GM12878 (cell line): ENCODE results near the gene TIGD1. TPM values are rescaled to one million over a fixed set of nuclear protein-coding genes. Genes with fewer than 3 reads are reported as not detected.

Experiments used
- ATAC-seq: fragments of 200-7000 bp; cut with Tn5 transposase; 3 replicates; pipeline ENCODE4 v1.9.1; 2020; ENCODE audit warnings: mild to moderate bottlenecking, moderate library complexity
- BruUV-seq: library from RNA; stranded (reverse); fragments of 400-500 nt; replicated peaks from 2 replicates; lab custom pipeline; 2021; lab: Mats Ljungman, UMichigan
- CTCF ChIA-PET: fragments of 300-600 bp; sonication (Branson Sonifier 250); formaldehyde crosslinking; extraction: SDS; loops from one replicate; lab custom pipeline; 2021; ENCODE audit warnings: inconsistent platforms; lab: Yijun Ruan, JAX
- POLR2A ChIA-PET: fragments of 350-600 bp; formaldehyde crosslinking; extraction: SDS; loops from one replicate; lab custom pipeline; 2021; ENCODE audit warnings: inconsistent platforms; lab: Charles Lee
- RAD21 ChIA-PET: fragments of 300-600 bp; sonication (Branson Sonifier 250); formaldehyde crosslinking; loops from one replicate; lab custom pipeline; 2023; ENCODE audit warnings: antibody characterized with exemption; ENCODE audit not compliant: unreplicated experiment; lab: Charles Lee
- SMC1A ChIA-PET: fragments of 300-600 bp; sonication (Branson Sonifier 250); formaldehyde crosslinking; loops from one replicate; lab custom pipeline; 2023; ENCODE audit not compliant: unreplicated experiment, uncharacterized antibody; lab: Charles Lee
- DNase-seq: peaks from one replicate; pipeline ENCODE4 v3.0.0-alpha.2; 2011; ENCODE audit warnings: low read depth, low spot score
- FAIRE-seq: peaks from 3 replicates; lab custom pipeline; 2011; peaks lifted over from hg19 to GRCh38; lab: Jason Lieb, UNC
- H2AFZ ChIP-seq: 2 replicates; pipeline ENCODE4 v1.6.0; 2011; ENCODE audit warnings: low read depth, low read length, control low read depth; ENCODE audit not compliant: control insufficient read depth
- H3K27ac ChIP-seq: 2 replicates; pipeline ENCODE4 v1.5.1; 2011; ENCODE audit warnings: control low read depth; ENCODE audit not compliant: control insufficient read depth, insufficient read depth
- H3K27me3 ChIP-seq, 2 experiments: replicated peaks in 1 of 2; 2 replicates each; pipeline versions ENCODE4 v1.6.0 to v1.6.1; 2011; ENCODE audit warnings: low read length in 1 of 2; ENCODE audit not compliant: control insufficient read depth in 2 of 2, insufficient read depth in 2 of 2
- H3K36me3 ChIP-seq, 2 experiments: 2 replicates each; pipeline ENCODE4 v1.5.1; 2011; ENCODE audit warnings: low read length in 1 of 2; ENCODE audit not compliant: control insufficient read depth in 2 of 2, insufficient read depth in 2 of 2
- H3K4me1 ChIP-seq: 2 replicates; pipeline ENCODE4 v1.6.1; 2011; ENCODE audit warnings: mild to moderate bottlenecking, low read length, moderate library complexity, mixed read lengths; ENCODE audit not compliant: control insufficient read depth, insufficient read depth
- H3K4me2 ChIP-seq: 2 replicates; pipeline ENCODE4 v1.6.0; 2011; ENCODE audit warnings: control low read depth; ENCODE audit not compliant: control insufficient read depth, insufficient read depth
- H3K4me3 ChIP-seq: fragments of 200-600 bp; sonication (generic); 2 replicates; pipeline ENCODE4 v1.5.1; 2016
- H3K79me2 ChIP-seq: 2 replicates; pipeline ENCODE4 v1.6.0; 2011; ENCODE audit warnings: low read length; ENCODE audit not compliant: control insufficient read depth, insufficient read depth
- H3K9ac ChIP-seq: 2 replicates; pipeline ENCODE4 v1.8.0; 2011; ENCODE audit warnings: low read length, control low read depth, mixed read lengths; ENCODE audit not compliant: control insufficient read depth, insufficient read depth
- H3K9me3 ChIP-seq: replicated peaks from 3 replicates; pipeline ENCODE4 v1.5.1; 2011; ENCODE audit warnings: mild to moderate bottlenecking, low read length; ENCODE audit not compliant: control insufficient read depth, insufficient read depth
- H4K20me1 ChIP-seq: 2 replicates; pipeline ENCODE4 v1.6.0; 2011; ENCODE audit not compliant: control insufficient read depth, insufficient read depth
- ATF7 ChIP-seq: fragments of 450-650 bp; IDR thresholded peaks from 2 replicates; pipeline ENCODE4 v1.6.1; 2016; ENCODE audit warnings: low read depth, mild to moderate bottlenecking
- CREM ChIP-seq: IDR thresholded peaks from 2 replicates; pipeline ENCODE4 v1.6.1; 2014; ENCODE audit warnings: antibody characterized with exemption, low read depth
- EP300 ChIP-seq, 2 experiments: fragments of 150-350 bp in 1 of 2; IDR thresholded peaks; 2 replicates each; pipeline ENCODE4 v1.6.1; 2011 to 2012; ENCODE audit warnings: low read depth in 2 of 2, low read length in 2 of 2, borderline replicate concordance in 1 of 2, improper control_type of control experiment in 1 of 2, inconsistent platforms in 1 of 2; ENCODE audit not compliant: control insufficient read depth in 1 of 2
- EZH2 ChIP-seq: IDR thresholded peaks from 2 replicates; pipeline ENCODE4 v1.6.1; 2012; ENCODE audit warnings: low read depth, mild to moderate bottlenecking, control low read depth, inconsistent platforms, low read length, borderline replicate concordance; ENCODE audit not compliant: control insufficient read depth
- IRF3 ChIP-seq: fragments of 450-650 bp; IDR thresholded peaks from 2 replicates; pipeline ENCODE4 v1.6.1; 2014; ENCODE audit warnings: mild to moderate bottlenecking
- JUND ChIP-seq: IDR thresholded peaks from 2 replicates; pipeline ENCODE4 v1.6.1; 2012; ENCODE audit warnings: low read depth, mild to moderate bottlenecking, low read length, improper control_type of control experiment, moderate library complexity
- RB1 ChIP-seq: fragments of 450-650 bp; formaldehyde crosslinking; IDR thresholded peaks from 2 replicates; pipeline ENCODE4 v1.6.1; 2017; ENCODE audit warnings: mild to moderate bottlenecking, borderline replicate concordance
- SMAD5 ChIP-seq: IDR thresholded peaks from 2 replicates; pipeline ENCODE4 v1.6.1; 2016; ENCODE audit warnings: antibody characterized with exemption, low read depth
- STAT3 ChIP-seq: IDR thresholded peaks from 2 replicates; pipeline ENCODE4 v1.6.1; 2011; ENCODE audit warnings: low read depth, low read length, improper control_type of control experiment
- TBL1XR1 ChIP-seq: IDR thresholded peaks from 2 replicates; pipeline ENCODE4 v1.6.1; 2012; ENCODE audit warnings: low read depth, low read length, improper control_type of control experiment
- TCF7 ChIP-seq: IDR thresholded peaks from 2 replicates; pipeline ENCODE4 v1.6.1; 2014; ENCODE audit warnings: antibody characterized with exemption, borderline replicate concordance
- WGBS: methylation state at CpG from one replicate; pipeline ENCODE4 v1.1.6; 2016; ENCODE audit warnings: low lambda C conversion rate; ENCODE audit not compliant: insufficient replicate concordance, insufficient coverage; ENCODE audit errors: missing lambda C conversion rate; 5-methylcytosine and 5-hydroxymethylcytosine counted together
- in situ Hi-C: fragments of 300-500 bp; cut with MboI; formaldehyde crosslinking; loops from 9 replicates; pipeline ENCODE4 v1.14.3; 2018; ENCODE audit warnings: mixed read lengths
- intact Hi-C: fragments of 100-400 bp; cut with micrococcal nuclease; formaldehyde crosslinking; loops from one replicate; pipeline ENCODE4 v1.14.2; 2022; ENCODE audit not compliant: unreplicated experiment
- polyA plus RNA-seq, 11 experiments: library from polyadenylated mRNA; depleted of rRNA in 4 of 11; unstranded in 6 of 11; stranded (reverse) in 5 of 11; fragments of >200 nt; fragmentation: Nextera tagmentation in 4 of 11; fragmentation: Illumina TruSeq in 1 of 11; extraction: Ambion mirVana in 4 of 11; extraction: Trizol in 1 of 11; gene quantifications; 1 replicate in 1 of 11; 2 replicates in 10 of 11; pipeline versions ENCODE4 v1.2.1 to v1.2.3, GENCODE V29; 2011 to 2016; ENCODE audit warnings: inconsistent platforms in 2 of 11, missing spikeins in 2 of 11, low read depth in 1 of 11
- total RNA-seq, 4 experiments: library from RNA; depleted of rRNA in 3 of 4; stranded (reverse); fragments of >200 nt in 3 of 4; fragmentation: Illumina TruSeq in 1 of 4; extraction: Trizol in 1 of 4; gene quantifications; 2 replicates each; pipeline versions ENCODE4 v1.2.1 to v1.2.3, GENCODE V29; 2013 to 2021
- TF ChIP-seq, protein P1 (sequence below): fragments of 450-650 bp; IDR thresholded peaks from 2 replicates; pipeline ENCODE4 v1.6.1; 2017; ENCODE audit warnings: mild to moderate bottlenecking, moderate library complexity

The TIGD1 gene
- total and polyA plus RNA-seq, 10 of the 15 experiments (the other 5 are each of a cell fraction or from before 2014, with no cell fraction given) = 1.4 to 8.4 (median 5.6) TPM

- H3K79me2 ChIP-seq = no peaks in the 10 kb centered on the region
- ChIA-PET CTCF (no interaction called here), POLR2A (interaction anchor here (0.6 kb wide), 1 partner anchor 747 kb away, joined by 3 read pairs; no protein-coding TSS in a partner anchor), RAD21 (no interaction called here), SMC1A (no interaction called here)
- H4K20me1 ChIP-seq = no peaks in the 10 kb centered on the region
- FAIRE-seq (no peak), ATAC-seq (no peak), DNase-seq (no peak)
- no peak for TF ChIP-seq STAT3
- TF ChIP-seq SMAD5 = no peak
- intact Hi-C loops (no loop called here), in situ Hi-C loops (no loop called here)
- no peaks in the 10 kb centered on the region for H3K9me3 ChIP-seq
- H3K4me1 ChIP-seq = no peaks in the 10 kb centered on the region
- H2AFZ ChIP-seq = no peak overlapping the region
- no peak overlapping the region for H3K4me3 ChIP-seq
- no TSS peak for BruUV-seq
- no peak overlapping the region for H3K27ac ChIP-seq
- H3K36me3 ChIP-seq = peaks cover 15 to 44% of the 10 kb centered on the region in 2 experiments
- H3K27me3 ChIP-seq = no peaks in the 10 kb centered on the region
- H3K4me2 ChIP-seq = no peak overlapping the region
- H3K9ac ChIP-seq = no peak overlapping the region
- WGBS = 72% methylated on average over 5 of the region's 5 CpGs
These were observed 17.8 kb upstream of the TIGD1 start for GRCh38 chr2:232568161-232568560.

DNA sequence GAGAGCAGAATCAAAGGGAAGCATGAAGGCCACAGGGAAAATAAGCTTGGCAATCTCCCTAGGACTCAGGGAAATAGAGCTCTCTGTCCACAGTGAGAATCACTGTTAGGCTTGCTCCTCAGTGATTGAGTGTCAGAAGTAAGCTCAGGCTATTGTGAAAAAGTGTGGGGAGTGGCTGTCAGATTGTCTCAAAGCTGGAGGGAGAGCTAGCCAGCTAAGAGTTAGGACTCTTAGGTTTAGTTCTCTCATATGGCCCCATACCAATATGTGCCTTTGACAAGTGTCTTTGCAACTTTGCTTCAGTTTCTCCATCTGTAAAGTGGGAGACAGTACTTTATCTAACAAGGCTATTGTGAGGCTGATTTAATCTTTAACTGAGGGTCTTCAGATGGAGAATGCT lies 17.4 kb upstream of the TIGD1 start:
- in situ Hi-C loops (no loop called here), intact Hi-C loops (no loop called here)
- no TSS peak for BruUV-seq
- H3K36me3 ChIP-seq = peaks cover 15 to 47% of the 10 kb centered on the region in 2 experiments
- H3K27ac ChIP-seq = no peak overlapping the region
- CTCF ChIA-PET = no interaction called here
- FAIRE-seq = no peak
- no peak overlapping the region for H3K9ac ChIP-seq
- H3K4me1 ChIP-seq = no peaks in the 10 kb centered on the region
- H3K9me3 ChIP-seq = no peaks in the 10 kb centered on the region
- no peaks in the 10 kb centered on the region for H4K20me1 ChIP-seq
- no peak for DNase-seq
- ATAC-seq = no peak
- H3K79me2 ChIP-seq = no peaks in the 10 kb centered on the region
- no peak overlapping the region for H3K4me3 ChIP-seq
- SMC1A ChIA-PET = no interaction called here
- H3K27me3 ChIP-seq = no peaks in the 10 kb centered on the region
- H3K4me2 ChIP-seq = no peak overlapping the region
- H2AFZ ChIP-seq = no peak overlapping the region
- RAD21 ChIA-PET = no interaction called here
- POLR2A ChIA-PET = no interaction called here
- TF ChIP-seq RB1 (no peak), CREM (no peak), EZH2 (no peak), TCF7 (no peak), EP300 (IDR thresholded peaks at IDR 0.05; ENCODE audit: borderline replicate concordance in 1 of 2, control insufficient read depth in 1 of 2, low read depth in 2 of 2, low read length in 2 of 2) (no peak), JUND (no peak), IRF3 (no peak), ATF7 (no peak), TBL1XR1 (no peak)
- TF ChIP-seq, protein P1, sequence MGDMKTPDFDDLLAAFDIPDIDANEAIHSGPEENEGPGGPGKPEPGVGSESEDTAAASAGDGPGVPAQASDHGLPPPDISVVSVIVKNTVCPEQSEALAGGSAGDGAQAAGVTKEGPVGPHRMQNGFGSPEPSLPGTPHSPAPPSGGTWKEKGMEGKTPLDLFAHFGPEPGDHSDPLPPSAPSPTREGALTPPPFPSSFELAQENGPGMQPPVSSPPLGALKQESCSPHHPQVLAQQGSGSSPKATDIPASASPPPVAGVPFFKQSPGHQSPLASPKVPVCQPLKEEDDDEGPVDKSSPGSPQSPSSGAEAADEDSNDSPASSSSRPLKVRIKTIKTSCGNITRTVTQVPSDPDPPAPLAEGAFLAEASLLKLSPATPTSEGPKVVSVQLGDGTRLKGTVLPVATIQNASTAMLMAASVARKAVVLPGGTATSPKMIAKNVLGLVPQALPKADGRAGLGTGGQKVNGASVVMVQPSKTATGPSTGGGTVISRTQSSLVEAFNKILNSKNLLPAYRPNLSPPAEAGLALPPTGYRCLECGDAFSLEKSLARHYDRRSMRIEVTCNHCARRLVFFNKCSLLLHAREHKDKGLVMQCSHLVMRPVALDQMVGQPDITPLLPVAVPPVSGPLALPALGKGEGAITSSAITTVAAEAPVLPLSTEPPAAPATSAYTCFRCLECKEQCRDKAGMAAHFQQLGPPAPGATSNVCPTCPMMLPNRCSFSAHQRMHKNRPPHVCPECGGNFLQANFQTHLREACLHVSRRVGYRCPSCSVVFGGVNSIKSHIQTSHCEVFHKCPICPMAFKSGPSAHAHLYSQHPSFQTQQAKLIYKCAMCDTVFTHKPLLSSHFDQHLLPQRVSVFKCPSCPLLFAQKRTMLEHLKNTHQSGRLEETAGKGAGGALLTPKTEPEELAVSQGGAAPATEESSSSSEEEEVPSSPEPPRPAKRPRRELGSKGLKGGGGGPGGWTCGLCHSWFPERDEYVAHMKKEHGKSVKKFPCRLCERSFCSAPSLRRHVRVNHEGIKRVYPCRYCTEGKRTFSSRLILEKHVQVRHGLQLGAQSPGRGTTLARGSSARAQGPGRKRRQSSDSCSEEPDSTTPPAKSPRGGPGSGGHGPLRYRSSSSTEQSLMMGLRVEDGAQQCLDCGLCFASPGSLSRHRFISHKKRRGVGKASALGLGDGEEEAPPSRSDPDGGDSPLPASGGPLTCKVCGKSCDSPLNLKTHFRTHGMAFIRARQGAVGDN = no peak
